Measurements from ENCODE around the gene PASK.

- TF ChIP-seq EZH2 (IDR thresholded peaks at IDR 0.05; ENCODE audit: insufficient read depth, poor library complexity, severe bottlenecking): no peak
- TF ChIP-seq EZH2phosphoT487 (IDR thresholded peaks at IDR 0.05; ENCODE audit: insufficient read depth, low read depth): no peak
Measured at GRCh38 chr2:241070811-241071676, 78.2 kb downstream of the PASK start.
